Spleen (tissue), 11 donors: ENCODE results near the gene EYS. TPM values are rescaled to one million over a fixed set of nuclear protein-coding genes. Genes with fewer than 3 reads are reported as not detected.

ENCODE experiments used
- DNase-seq: peaks from one replicate; pipeline ENCODE4 v3.0.0-alpha.2; 2020
- H3K27ac ChIP-seq, 8 donors: fragments of 200-600 bp; sonication (generic) in 7 of 8; 1 replicate in 4 of 8; 2 replicates in 4 of 8; pipeline versions ENCODE4 v1.5.0 to v1.8.0; 2016 to 2021; ENCODE audit warnings: inconsistent platforms in 4 of 8, mild to moderate bottlenecking in 4 of 8, moderate library complexity in 1 of 8
- H3K27me3 ChIP-seq, 7 donors: fragments of 200-600 bp; sonication (generic) in 6 of 7; replicated peaks in 1 of 7; 1 replicate in 4 of 7; 2 replicates in 3 of 7; pipeline versions ENCODE4 v1.5.0 to v1.8.0; 2016 to 2021; ENCODE audit warnings: inconsistent platforms in 3 of 7, mild to moderate bottlenecking in 1 of 7
- H3K36me3 ChIP-seq, 6 donors: fragments of 200-600 bp; sonication (generic) in 5 of 6; 1 replicate in 4 of 6; 2 replicates in 2 of 6; pipeline versions ENCODE4 v1.5.0 to v1.8.0; 2016 to 2021; ENCODE audit warnings: inconsistent platforms in 2 of 6
- H3K4me1 ChIP-seq, 6 donors: fragments of 200-600 bp; sonication (generic) in 5 of 6; 1 replicate in 3 of 6; 2 replicates in 3 of 6; pipeline versions ENCODE4 v1.5.0 to v1.8.0; 2016 to 2021; ENCODE audit warnings: inconsistent platforms in 3 of 6
- H3K4me3 ChIP-seq, 8 donors: fragments of 200-600 bp; sonication (generic) in 7 of 8; 1 replicate in 4 of 8; 2 replicates in 4 of 8; pipeline versions ENCODE4 v1.5.0 to v1.8.0; 2016 to 2021; ENCODE audit warnings: inconsistent platforms in 4 of 8, mild to moderate bottlenecking in 4 of 8, moderate library complexity in 2 of 8
- H3K9me3 ChIP-seq, 8 donors: fragments of 200-600 bp; sonication (generic) in 7 of 8; 1 replicate in 4 of 8; 2 replicates in 4 of 8; pipeline versions ENCODE4 v1.5.0 to v1.8.0; 2016 to 2021; ENCODE audit warnings: inconsistent platforms in 4 of 8
- POLR2A ChIP-seq, 3 donors: fragments of 450-650 bp; IDR thresholded peaks; one replicate each; pipeline ENCODE4 v1.5.1; 2017; ENCODE audit warnings: antibody characterized with exemption in 3 of 3, mild to moderate bottlenecking in 1 of 3
- POLR2AphosphoS5 ChIP-seq, 3 donors: sonication (generic); formaldehyde crosslinking; IDR thresholded peaks; one replicate each; pipeline ENCODE4 v1.5.1; 2017; ENCODE audit warnings: antibody characterized with exemption in 3 of 3
- WGBS, 5 donors: extraction: QIAGEN DNeasy Blood & Tissue Kit in 3 of 5; methylation state at CpG; one replicate each; pipeline versions ENCODE4 v1.1.5 to v1.1.7; 2013 to 2018; 5-methylcytosine and 5-hydroxymethylcytosine counted together
- intact Hi-C: fragments of 100-400 bp; cut with DNase I; formaldehyde crosslinking; loops from one replicate; pipeline ENCODE4 v1.15.0; 2023; ENCODE audit warnings: low total_unique reads
- polyA plus RNA-seq, 3 donors: library from polyadenylated mRNA; stranded (reverse); fragments of 200-250 nt; gene quantifications; one replicate each; pipeline ENCODE4 v1.2.1, GENCODE V29; 2013
- total RNA-seq, 7 donors: library from RNA; depleted of rRNA in 3 of 7; stranded (reverse); fragments of >200 nt in 3 of 7; fragmentation: NEBNext Ultra II Directional in 4 of 7; extraction: Animal tissue kit (Norgen Biotek cat#: 25700) in 4 of 7; gene quantifications; one replicate each; pipeline versions ENCODE4 v1.1.0 to v1.2.1, GENCODE V29; 2016 to 2021
- TF ChIP-seq, protein P1 (sequence below), 11 experiments: fragments of 200-600 bp in 7 of 11; fragments of 450-650 bp in 4 of 11; sonication (generic) in 4 of 11; IDR thresholded peaks in 8 of 11; conservative IDR thresholded peaks in 3 of 11; 1 replicate in 7 of 11; 2 replicates in 4 of 11; pipeline versions ENCODE4 v1.4.0 to v1.8.0; 2016 to 2021; ENCODE audit warnings: antibody characterized with exemption in 11 of 11, inconsistent platforms in 4 of 11, mild to moderate bottlenecking in 1 of 11
- donor health status: healthy with polysubstance abuse.
- donor health status: DM: no; HTN: no; CAD: no; lungs with moderate emphysema.
- donor health status: DM: no; HTN: no; CAD: no.
- donor health status: Bipolar disorder and iron deficiency.
- donor health status: healthy.
- donor health status: DM: no; HTN: no; CAD: no.
- donor health status: DM: yes; HTN: yes; CAD: no.

Gene EYS
- total and polyA plus RNA-seq, 10 donors: under 0.01 to 0.72 (median 0.28) TPM; not detected in 5

DNA sequence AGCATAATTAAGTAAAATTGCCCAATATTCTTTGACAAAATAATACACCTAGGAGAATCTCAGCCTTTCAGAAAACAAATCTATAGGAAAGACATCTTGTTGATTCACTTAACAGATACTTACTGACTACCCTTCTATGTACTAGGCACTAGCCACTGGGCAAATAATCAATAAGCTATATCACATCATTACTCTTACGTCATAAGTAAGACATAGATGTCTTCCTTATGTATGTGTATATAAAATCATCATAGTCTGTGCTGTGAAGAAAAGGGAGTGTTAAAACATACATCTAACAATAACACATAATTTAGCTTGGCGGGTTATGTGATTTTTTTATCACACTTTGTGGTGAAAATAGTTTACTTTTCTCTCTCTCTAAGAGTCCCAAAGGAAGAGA lies 733.9 kb downstream of the EYS start:
- WGBS, 5 donors: 81 to 94% (median 88%) methylated on average over 2 of the region's 2 CpGs
- TF ChIP-seq POLR2A (IDR thresholded peaks at IDR 0.05) (no peak), POLR2AphosphoS5 (IDR thresholded peaks at IDR 0.05) (no peak)
- TF ChIP-seq, protein P1, sequence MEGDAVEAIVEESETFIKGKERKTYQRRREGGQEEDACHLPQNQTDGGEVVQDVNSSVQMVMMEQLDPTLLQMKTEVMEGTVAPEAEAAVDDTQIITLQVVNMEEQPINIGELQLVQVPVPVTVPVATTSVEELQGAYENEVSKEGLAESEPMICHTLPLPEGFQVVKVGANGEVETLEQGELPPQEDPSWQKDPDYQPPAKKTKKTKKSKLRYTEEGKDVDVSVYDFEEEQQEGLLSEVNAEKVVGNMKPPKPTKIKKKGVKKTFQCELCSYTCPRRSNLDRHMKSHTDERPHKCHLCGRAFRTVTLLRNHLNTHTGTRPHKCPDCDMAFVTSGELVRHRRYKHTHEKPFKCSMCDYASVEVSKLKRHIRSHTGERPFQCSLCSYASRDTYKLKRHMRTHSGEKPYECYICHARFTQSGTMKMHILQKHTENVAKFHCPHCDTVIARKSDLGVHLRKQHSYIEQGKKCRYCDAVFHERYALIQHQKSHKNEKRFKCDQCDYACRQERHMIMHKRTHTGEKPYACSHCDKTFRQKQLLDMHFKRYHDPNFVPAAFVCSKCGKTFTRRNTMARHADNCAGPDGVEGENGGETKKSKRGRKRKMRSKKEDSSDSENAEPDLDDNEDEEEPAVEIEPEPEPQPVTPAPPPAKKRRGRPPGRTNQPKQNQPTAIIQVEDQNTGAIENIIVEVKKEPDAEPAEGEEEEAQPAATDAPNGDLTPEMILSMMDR (IDR thresholded peaks at IDR 0.05 in 8 of 11, conservative IDR thresholded peaks at IDR 0.05 in 3 of 11): no peak
- intact Hi-C loops: no loop called here
- peaks cover 0 to 5% (median 0%) of the 10 kb centered on the region in 8 donors for H3K9me3 ChIP-seq
- DNase-seq: no peak
- H3K4me1 ChIP-seq: no peaks in the 10 kb centered on the region
- no peak overlapping the region for H3K27ac ChIP-seq
- H3K4me3 ChIP-seq: no peak overlapping the region
- H3K27me3 ChIP-seq: no peaks in the 10 kb centered on the region
- no peaks in the 10 kb centered on the region for H3K36me3 ChIP-seq

- 35 to 63% (median 39%) methylated on average over 1 of the region's 1 CpG for WGBS, 5 donors
- intact Hi-C loops: no loop called here
- Histone ChIP-seq H3K27ac (no peak overlapping the region), H3K9me3 (peaks cover 0 to 5% (median 0%) of the 10 kb centered on the region in 8 donors), H3K4me1 (no peaks in the 10 kb centered on the region), H3K27me3 (no peaks in the 10 kb centered on the region), H3K36me3 (no peaks in the 10 kb centered on the region), H3K4me3 (no peak overlapping the region)
- DNase-seq: no peak
- no peak for TF ChIP-seq POLR2AphosphoS5 (IDR thresholded peaks at IDR 0.05)
- TF ChIP-seq, protein P1 (IDR thresholded peaks at IDR 0.05 in 8 of 11, conservative IDR thresholded peaks at IDR 0.05 in 3 of 11): no peak
- no peak for TF ChIP-seq POLR2A (IDR thresholded peaks at IDR 0.05)
These were observed 737.9 kb downstream of the EYS start for GRCh38 chr6:64969139-64969538.

DNA sequence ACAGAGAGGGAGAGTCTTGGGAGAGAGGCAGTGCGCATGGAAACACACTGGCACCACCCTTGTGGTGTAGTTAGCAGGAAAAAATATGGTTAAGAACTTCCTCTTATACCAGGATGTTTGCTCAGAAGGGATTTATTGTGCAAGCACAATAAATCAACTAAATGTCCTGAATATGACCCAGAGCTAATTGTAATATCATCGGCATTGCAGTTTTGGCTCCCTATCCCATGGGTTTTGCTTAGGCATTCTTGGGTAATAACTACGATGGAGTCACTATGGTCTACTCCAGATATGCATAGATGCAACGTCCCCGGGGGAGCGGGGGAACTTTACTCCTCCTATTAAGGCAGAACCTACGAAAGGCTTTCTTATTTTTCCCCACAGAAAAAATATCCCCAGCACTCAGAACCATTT lies 751.6 kb downstream of the EYS start:
- Histone ChIP-seq H3K36me3 (no peaks in the 10 kb centered on the region), H3K27me3 (no peaks in the 10 kb centered on the region), H3K4me1 (no peaks in the 10 kb centered on the region), H3K4me3 (no peak overlapping the region), H3K9me3 (peaks cover 0 to 11% (median 3%) of the 10 kb centered on the region in 8 donors), H3K27ac (no peak overlapping the region)
- TF ChIP-seq, protein P1 (IDR thresholded peaks at IDR 0.05 in 8 of 11, conservative IDR thresholded peaks at IDR 0.05 in 3 of 11): no peak
- no peak for TF ChIP-seq POLR2A (IDR thresholded peaks at IDR 0.05)
- no peak for TF ChIP-seq POLR2AphosphoS5 (IDR thresholded peaks at IDR 0.05)
- intact Hi-C loops: no loop called here
- no peak for DNase-seq
- 37 to 58% (median 43%) methylated on average over 7 of the region's 7 CpGs for WGBS, 5 donors

DNA sequence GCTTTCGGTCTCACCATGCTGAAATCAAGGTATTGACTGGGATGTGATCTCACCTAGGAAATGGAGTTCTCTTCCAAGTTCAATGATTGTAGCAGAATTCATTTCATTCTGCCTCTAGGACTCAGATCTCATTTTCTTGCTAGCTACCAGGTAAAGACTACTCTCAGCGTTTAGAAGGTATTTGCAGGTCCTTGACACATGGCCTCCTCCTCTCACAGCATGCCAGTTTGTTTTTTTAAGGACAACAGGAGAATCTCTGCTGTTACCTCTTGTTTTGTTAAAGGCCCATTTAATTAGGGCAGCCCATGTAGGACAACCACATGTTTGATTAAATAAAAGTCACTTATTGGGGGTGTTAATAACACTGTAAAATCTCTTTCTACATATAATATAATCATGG lies 757.8 kb downstream of the EYS start:
- Histone ChIP-seq H3K27me3 (no peaks in the 10 kb centered on the region), H3K27ac (no peak overlapping the region), H3K4me3 (no peak overlapping the region), H3K4me1 (no peaks in the 10 kb centered on the region), H3K36me3 (no peaks in the 10 kb centered on the region), H3K9me3 (peaks cover 0 to 2% (median 0%) of the 10 kb centered on the region in 8 donors)
- intact Hi-C loops: no loop called here
- no peak for DNase-seq
- 63 to 85% (median 76%) methylated on average over 2 of the region's 2 CpGs for WGBS, 5 donors
- no peak for TF ChIP-seq POLR2A (IDR thresholded peaks at IDR 0.05)
- TF ChIP-seq, protein P1 (IDR thresholded peaks at IDR 0.05 in 8 of 11, conservative IDR thresholded peaks at IDR 0.05 in 3 of 11): no peak
- TF ChIP-seq POLR2AphosphoS5 (IDR thresholded peaks at IDR 0.05): no peak
